SK-N-SH (cell line): Measurements from ENCODE around the gene P2RX5. TPM values are rescaled to one million over a fixed set of nuclear protein-coding genes. Genes with fewer than 3 reads are reported as not detected.
A peak's percentile ranks its signal among the peaks of the same experiment; 100 is the strongest.

Experiments
- CTCF ChIA-PET: fragments of 300-600, 350-600 bp; formaldehyde crosslinking; extraction: SDS; loops from one replicate; lab custom pipeline; 2021; lab: Yijun Ruan, JAX
- POLR2A ChIA-PET: fragments of 350-600 bp; sonication (Branson Sonifier 250); formaldehyde crosslinking; extraction: SDS; loops from one replicate; lab custom pipeline; 2020; ENCODE audit warnings: antibody characterized with exemption, inconsistent platforms; lab: Yijun Ruan, JAX
- DNase-seq: peaks from one replicate; pipeline ENCODE4 v3.0.0; 2012
- H2AFZ ChIP-seq: fragments of 200-600 bp; sonication (generic); 2 replicates; pipeline ENCODE4 v1.8.1; 2016; ENCODE audit warnings: antibody characterized with exemption, mild to moderate bottlenecking, low read depth
- H3F3A ChIP-seq: fragments of 200-600 bp; sonication (generic); replicated peaks from 2 replicates; pipeline ENCODE3; 2016; ENCODE audit warnings: antibody characterized with exemption, mild to moderate bottlenecking; ENCODE audit not compliant: insufficient read depth
- H3K27ac ChIP-seq, 2 experiments: fragments of 200-500 bp in 1 of 2; fragments of 200-600 bp in 1 of 2; sonication (Bioruptor generic) in 1 of 2; sonication (generic), shearing (Covaris generic) in 1 of 2; 2 replicates each; pipeline versions ENCODE4 v1.5.1 to v1.6.1; 2014 to 2016; ENCODE audit warnings: low read depth in 2 of 2, inconsistent platforms in 1 of 2, low read length in 1 of 2, mild to moderate bottlenecking in 1 of 2, mixed read lengths in 1 of 2
- H3K27me3 ChIP-seq: fragments of 200-600 bp; sonication (generic), shearing (Covaris generic); 2 replicates; pipeline ENCODE4 v1.6.1; 2016; ENCODE audit warnings: mixed run types; ENCODE audit not compliant: insufficient read depth
- H3K36me3 ChIP-seq, 2 experiments: fragments of 200-500 bp in 1 of 2; fragments of 200-600 bp in 1 of 2; sonication (Bioruptor generic) in 1 of 2; sonication (generic) in 1 of 2; replicated peaks in 1 of 2; 2 replicates each; pipeline versions ENCODE3 to v1.5.1; 2014 to 2016; ENCODE audit warnings: low read length in 1 of 2, mild to moderate bottlenecking in 1 of 2; ENCODE audit not compliant: insufficient read depth in 2 of 2, control insufficient read depth in 1 of 2
- H3K4me1 ChIP-seq, 2 experiments: fragments of 200-500 bp in 1 of 2; fragments of 200-600 bp in 1 of 2; sonication (Bioruptor generic) in 1 of 2; sonication (generic), shearing (Covaris generic) in 1 of 2; 2 replicates each; pipeline versions ENCODE4 v1.5.1 to v1.6.1; 2014 to 2016; ENCODE audit warnings: low read depth in 1 of 2, low read length in 1 of 2, mixed run types in 1 of 2; ENCODE audit not compliant: insufficient read depth in 2 of 2, control insufficient read depth in 1 of 2
- H3K4me2 ChIP-seq: fragments of 200-600 bp; sonication (generic), shearing (Covaris generic); 2 replicates; pipeline ENCODE4 v1.6.1; 2017; ENCODE audit warnings: mixed run types
- H3K4me3 ChIP-seq, 2 experiments: fragments of 200-500 bp in 1 of 2; fragments of 200-600 bp in 1 of 2; sonication (Bioruptor generic) in 1 of 2; sonication (generic), shearing (Covaris generic) in 1 of 2; 2 replicates each; pipeline versions ENCODE4 v1.5.1 to v1.8.1; 2014 to 2016; ENCODE audit warnings: low read depth in 2 of 2, inconsistent platforms in 1 of 2, low read length in 1 of 2, mild to moderate bottlenecking in 1 of 2, mixed read lengths in 1 of 2, moderate library complexity in 1 of 2
- H3K79me2 ChIP-seq: fragments of 200-600 bp; sonication (generic); 2 replicates; pipeline ENCODE4 v1.8.1; 2017; ENCODE audit warnings: mild to moderate bottlenecking; ENCODE audit not compliant: insufficient read depth
- H3K9ac ChIP-seq: fragments of 200-600 bp; sonication (generic); 2 replicates; pipeline ENCODE4 v1.6.1; 2017; ENCODE audit warnings: mixed run types
- H3K9me2 ChIP-seq: fragments of 200-600 bp; sonication (generic); 2 replicates; pipeline ENCODE4 v1.6.1; 2017; ENCODE audit warnings: mixed run types
- H3K9me3 ChIP-seq: fragments of 200-600 bp; sonication (generic); 2 replicates; pipeline ENCODE4 v1.6.1; 2017; ENCODE audit warnings: mixed run types, mild to moderate bottlenecking, moderate library complexity
- H4K20me1 ChIP-seq: fragments of 200-600 bp; sonication (generic); 2 replicates; pipeline ENCODE4 v1.6.1; 2017; ENCODE audit warnings: mild to moderate bottlenecking, mixed run types; ENCODE audit not compliant: insufficient read depth
- EZH2phosphoT487 ChIP-seq: fragments of 200-600 bp; sonication (generic); IDR thresholded peaks from 2 replicates; pipeline ENCODE4 v1.6.1; 2017; ENCODE audit warnings: low read depth, mixed run types, mild to moderate bottlenecking, antibody characterized with exemption, moderate library complexity, borderline replicate concordance
- FOXJ3 ChIP-seq: sonication (generic); formaldehyde crosslinking; IDR thresholded peaks from 2 replicates; pipeline ENCODE4 v1.5.1; 2020; ENCODE audit warnings: mild to moderate bottlenecking, missing genetic modification reagents
- GATA2 ChIP-seq: sonication (generic); formaldehyde crosslinking; IDR thresholded peaks from 2 replicates; pipeline ENCODE4 v1.5.0; 2020; ENCODE audit warnings: mild to moderate bottlenecking, missing genetic modification reagents
- MEF2A ChIP-seq: IDR thresholded peaks from 2 replicates; pipeline ENCODE4 v1.4.0; 2012; ENCODE audit warnings: low read depth, borderline replicate concordance
- NRF1 ChIP-seq: IDR thresholded peaks from 2 replicates; pipeline ENCODE4 v1.6.1; 2012; ENCODE audit warnings: low read depth, mild to moderate bottlenecking, low read length
- RCOR1 ChIP-seq: fragments of 150-350 bp; IDR thresholded peaks from 2 replicates; pipeline ENCODE4 v1.6.1; 2017; ENCODE audit warnings: antibody characterized with exemption, low read length
- RXRA ChIP-seq: IDR thresholded peaks from 2 replicates; pipeline ENCODE4 v1.4.0; 2012; ENCODE audit warnings: low read depth, mild to moderate bottlenecking, borderline replicate concordance
- SMC3 ChIP-seq: IDR thresholded peaks from 2 replicates; pipeline ENCODE4 v1.6.1; 2012; ENCODE audit warnings: low read depth, low read length, improper control_type of control experiment
- YY1 ChIP-seq: IDR thresholded peaks from 2 replicates; pipeline ENCODE4 v1.4.0; 2012; ENCODE audit warnings: low read depth, mild to moderate bottlenecking
- WGBS: methylation state at CpG from one replicate; pipeline ENCODE4 v1.1.6; 2017; ENCODE audit warnings: low lambda C conversion rate; 5-methylcytosine and 5-hydroxymethylcytosine counted together
- polyA plus RNA-seq, 3 experiments: library from polyadenylated mRNA; depleted of rRNA; stranded (reverse); fragments of >200 nt; gene quantifications; 2 replicates each; pipeline ENCODE4 v1.2.3, GENCODE V29; 2012
- TF ChIP-seq, protein P1 (sequence below): IDR thresholded peaks from 2 replicates; pipeline ENCODE4; 2012
- TF ChIP-seq, protein P2 (sequence below): IDR thresholded peaks from 2 replicates; pipeline ENCODE4 v1.4.0; 2012; ENCODE audit warnings: low read depth
- TF ChIP-seq, protein P3 (sequence below): fragments of 150-350 bp; IDR thresholded peaks from 2 replicates; pipeline ENCODE4 v1.6.1; 2016; ENCODE audit warnings: mild to moderate bottlenecking, low read depth, low read length

Gene P2RX5
- polyA plus RNA-seq, 1 of the 3 experiments (the other 2 are of a cell fraction) = 0.97 TPM

- 91% methylated on average over 6 of the region's 11 CpGs for WGBS
- peaks cover 12% of the 10 kb centered on the region for H3K79me2 ChIP-seq
- no peaks in the 10 kb centered on the region for H4K20me1 ChIP-seq
- no peak overlapping the region; a peak in 1 of 4 replicates for H3K27ac ChIP-seq
- no peaks in the 10 kb centered on the region for H3K27me3 ChIP-seq
- no peak overlapping the region for H2AFZ ChIP-seq
- no peaks in the 10 kb centered on the region for H3K9me3 ChIP-seq
- H3K36me3 ChIP-seq = peaks cover 2 to 24% of the 10 kb centered on the region in 2 experiments
- ChIA-PET CTCF (interaction anchor here (1.2 to 1.4 kb wide), 2 partner anchors 8 to 21 kb away, joined by 3 read pairs; partner anchors contain the start of genes CTNS and SHPK), POLR2A (interaction anchor here (1.2 kb wide), 1 partner anchor 8 kb away, joined by 5 read pairs; the partner anchor contains the start of genes CTNS and SHPK)
- DNase-seq = no peak
- H3K4me3 ChIP-seq = no peak overlapping the region
- no peaks in the 10 kb centered on the region for H3K4me1 ChIP-seq
- no peak overlapping the region for H3K9ac ChIP-seq
- H3K9me2 ChIP-seq = no peaks in the 10 kb centered on the region
- TF ChIP-seq, protein P1, sequence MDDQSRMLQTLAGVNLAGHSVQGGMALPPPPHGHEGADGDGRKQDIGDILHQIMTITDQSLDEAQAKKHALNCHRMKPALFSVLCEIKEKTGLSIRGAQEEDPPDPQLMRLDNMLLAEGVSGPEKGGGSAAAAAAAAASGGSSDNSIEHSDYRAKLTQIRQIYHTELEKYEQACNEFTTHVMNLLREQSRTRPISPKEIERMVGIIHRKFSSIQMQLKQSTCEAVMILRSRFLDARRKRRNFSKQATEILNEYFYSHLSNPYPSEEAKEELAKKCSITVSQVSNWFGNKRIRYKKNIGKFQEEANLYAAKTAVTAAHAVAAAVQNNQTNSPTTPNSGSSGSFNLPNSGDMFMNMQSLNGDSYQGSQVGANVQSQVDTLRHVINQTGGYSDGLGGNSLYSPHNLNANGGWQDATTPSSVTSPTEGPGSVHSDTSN = 0 out of 2 replicates have a peak, but pooled peaks have one; percentile 21
- TF ChIP-seq RXRA = no peak
- TF ChIP-seq, all 33 proteins: peak for 1
- H3K4me2 ChIP-seq = no peak overlapping the region
- H3F3A ChIP-seq = no peaks in the 10 kb centered on the region
These were observed 68.2 kb downstream of the P2RX5 start for GRCh38 chr17:3627769-3628167.

GRCh38 chr17:3626831-3627768 is 68.9 kb downstream of the P2RX5 start:
- POLR2A ChIA-PET = interaction anchor here (1.2 kb wide), 1 partner anchor 9 kb away, joined by 5 read pairs; the partner anchor contains the start of genes CTNS and SHPK
- Histone ChIP-seq H3K9me2 (no peaks in the 10 kb centered on the region), H3K9me3 (no peaks in the 10 kb centered on the region), H3K4me2 (no peak overlapping the region), H2AFZ (no peak overlapping the region), H3K4me3 (no peak overlapping the region), H3F3A (no peaks in the 10 kb centered on the region), H3K79me2 (peaks cover 7% of the 10 kb centered on the region; the same call in 1 of the 2 replicates), H3K9ac (no peak overlapping the region), H3K4me1 (no peaks in the 10 kb centered on the region), H4K20me1 (no peaks in the 10 kb centered on the region), H3K36me3 (peaks cover 2 to 26% of the 10 kb centered on the region in 2 experiments), H3K27me3 (no peaks in the 10 kb centered on the region), H3K27ac (no peak overlapping the region; a peak in 1 of 4 replicates)
- WGBS = 65% methylated on average over 16 of the region's 16 CpGs
- TF ChIP-seq NRF1 (no peak), YY1 (no peak), MEF2A (no peak), EZH2phosphoT487 (no peak), FOXJ3 (no peak), RCOR1 (no peak), SMC3 (no peak), GATA2 (CRISPR knock-in tag) (no peak)
- TF ChIP-seq, protein P2, sequence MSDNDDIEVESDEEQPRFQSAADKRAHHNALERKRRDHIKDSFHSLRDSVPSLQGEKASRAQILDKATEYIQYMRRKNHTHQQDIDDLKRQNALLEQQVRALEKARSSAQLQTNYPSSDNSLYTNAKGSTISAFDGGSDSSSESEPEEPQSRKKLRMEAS = no peak
- TF ChIP-seq, protein P3, sequence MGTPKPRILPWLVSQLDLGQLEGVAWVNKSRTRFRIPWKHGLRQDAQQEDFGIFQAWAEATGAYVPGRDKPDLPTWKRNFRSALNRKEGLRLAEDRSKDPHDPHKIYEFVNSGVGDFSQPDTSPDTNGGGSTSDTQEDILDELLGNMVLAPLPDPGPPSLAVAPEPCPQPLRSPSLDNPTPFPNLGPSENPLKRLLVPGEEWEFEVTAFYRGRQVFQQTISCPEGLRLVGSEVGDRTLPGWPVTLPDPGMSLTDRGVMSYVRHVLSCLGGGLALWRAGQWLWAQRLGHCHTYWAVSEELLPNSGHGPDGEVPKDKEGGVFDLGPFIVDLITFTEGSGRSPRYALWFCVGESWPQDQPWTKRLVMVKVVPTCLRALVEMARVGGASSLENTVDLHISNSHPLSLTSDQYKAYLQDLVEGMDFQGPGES = no peak
- DNase-seq = no peak
- CTCF ChIA-PET = interaction anchor here (0.5 to 1.4 kb wide), 3 partner anchors 9 to 373 kb away, joined by 3 read pairs; partner anchors contain the start of genes CTNS and SHPK

Other genes with a start within 250 kb of the P2RX5 start
- gene SPATA22, start 224.3 kb downstream of the P2RX5 start, polyA plus RNA-seq (2012; rRNA removed) = not detected in 2 replicates
- gene ASPA, start 220.2 kb downstream of the P2RX5 start, polyA plus RNA-seq (2012; rRNA removed) = not detected in 2 replicates
- gene TRPV3, start 138.3 kb downstream of the P2RX5 start, polyA plus RNA-seq (2012; rRNA removed) = 0.28 TPM in 2 replicates
- gene TRPV1, start 86.7 kb downstream of the P2RX5 start, polyA plus RNA-seq (2012; rRNA removed) = 2.5 and 3.0 TPM in 2 replicates
- gene SHPK, start 59.9 kb downstream of the P2RX5 start, polyA plus RNA-seq (2012; rRNA removed) = 9.0 and 9.7 TPM in 2 replicates
- 6.7 and 8.2 TPM in 2 replicates for gene CTNS, start 59.4 kb downstream of the P2RX5 start, polyA plus RNA-seq (2012; rRNA removed)
- 165 and 192 TPM in 2 replicates for gene TAX1BP3, start 27.6 kb downstream of the P2RX5 start, polyA plus RNA-seq (2012; rRNA removed)
- gene EMC6, start 27.3 kb downstream of the P2RX5 start, polyA plus RNA-seq (2012; rRNA removed) = 56.6 and 64.4 TPM in 2 replicates
- 1.2 and 1.4 TPM in 2 replicates for gene HASPIN, start 27.7 kb upstream of the P2RX5 start, polyA plus RNA-seq (2012; rRNA removed)
- 56.7 and 73.4 TPM in 2 replicates for gene ITGAE, start 105.0 kb upstream of the P2RX5 start, polyA plus RNA-seq (2012; rRNA removed)
- 6.5 and 9.5 TPM in 2 replicates for gene NCBP3, start 150.1 kb upstream of the P2RX5 start, polyA plus RNA-seq (2012; rRNA removed)
- gene CAMKK1, start 196.9 kb upstream of the P2RX5 start, polyA plus RNA-seq (2012; rRNA removed) = 6.8 and 8.1 TPM in 2 replicates
- gene P2RX1, start 220.3 kb upstream of the P2RX5 start, polyA plus RNA-seq (2012; rRNA removed) = not detected in 2 replicates